Coronary artery (tissue), 2 donors: ENCODE measurements around the gene RDH8.

Experiments
- DNase-seq: peaks from one replicate; pipeline ENCODE4 v3.0.0-alpha.2; 2017; ENCODE audit warnings: low spot score
- H3K27ac ChIP-seq, 2 donors: fragments of 200-600 bp; sonication (generic); one replicate each; pipeline ENCODE4 v1.5.1; 2016 to 2019
- H3K4me3 ChIP-seq: fragments of 200-600 bp; sonication (generic); 2 replicates; pipeline ENCODE4 v1.5.1; 2016; ENCODE audit warnings: mild to moderate bottlenecking, moderate library complexity
- CTCF ChIP-seq: fragments of 200-600 bp; sonication (generic); IDR thresholded peaks from one replicate; pipeline ENCODE4 v1.5.1; 2019; ENCODE audit warnings: antibody characterized with exemption

RDH8 gene

DNA sequence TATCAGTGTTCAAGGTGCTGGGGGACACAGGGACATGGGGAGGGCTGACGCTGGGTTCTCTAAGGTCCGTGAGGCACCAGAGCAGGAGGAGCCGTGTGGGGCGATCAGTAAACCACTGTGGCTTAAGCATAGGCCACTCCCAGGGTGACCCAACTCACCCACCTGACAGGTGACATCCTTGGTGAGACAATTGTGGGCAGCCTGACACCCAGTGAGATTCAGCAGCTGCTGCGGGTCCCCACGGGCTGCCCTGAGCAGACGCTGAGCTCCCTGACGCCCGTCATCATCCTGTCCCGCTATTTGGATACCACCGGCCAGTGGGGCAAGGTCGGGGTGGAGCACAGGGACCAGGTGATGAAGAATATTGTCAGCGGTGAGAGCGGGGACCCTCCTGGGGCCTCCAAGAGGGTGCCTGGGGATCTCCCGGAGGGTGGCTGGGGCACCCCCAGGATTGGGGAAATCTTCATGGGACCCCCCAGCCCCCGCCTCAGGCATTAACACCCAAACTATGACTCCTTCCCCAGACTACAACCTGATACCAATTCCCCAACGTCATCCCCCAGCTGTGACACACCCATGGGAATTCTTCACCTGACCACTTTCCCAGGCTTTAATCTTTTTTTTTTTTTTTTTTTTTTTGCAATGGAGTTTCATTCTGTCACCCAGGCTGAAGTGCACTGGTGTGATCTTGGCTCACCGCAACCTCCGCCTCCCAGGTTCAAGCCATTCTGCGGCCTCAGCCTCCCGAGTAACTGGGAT lies 39.5 kb downstream of the RDH8 start:
- no peak for TF ChIP-seq CTCF
- Histone ChIP-seq H3K4me3 (no peak overlapping the region), H3K27ac (no peak overlapping the region)
- no peak for DNase-seq

DNA sequence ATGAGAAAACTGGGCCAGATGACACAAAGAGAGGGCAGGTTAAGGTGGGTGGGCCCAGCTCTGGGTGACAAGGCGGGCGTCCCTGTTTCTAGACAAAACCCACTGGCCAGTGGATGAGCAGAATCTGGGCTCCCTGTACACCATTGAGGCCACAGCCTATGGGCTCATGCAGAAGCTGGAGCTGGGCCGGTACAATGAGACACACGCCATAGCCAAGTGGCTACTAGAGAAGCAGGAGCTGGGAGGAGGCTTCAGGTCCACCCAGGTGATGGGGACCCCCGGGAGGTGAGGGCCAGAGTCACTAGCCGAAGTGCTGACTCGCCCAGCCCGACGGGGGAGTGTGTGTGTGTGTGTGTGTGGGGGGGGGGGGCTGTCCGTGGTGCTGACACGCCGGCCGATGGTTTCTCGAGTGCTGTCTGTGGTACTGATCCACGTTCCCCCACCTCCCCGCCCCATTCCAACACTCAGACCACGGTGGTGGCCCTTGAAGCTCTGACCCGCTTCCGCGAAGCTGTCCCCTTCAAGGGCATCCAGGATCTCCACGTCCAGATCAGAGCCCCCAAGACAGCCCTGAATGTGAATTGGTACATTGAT lies 48.5 kb downstream of the RDH8 start:
- Histone ChIP-seq H3K27ac (no peak overlapping the region), H3K4me3 (no peak overlapping the region)
- TF ChIP-seq CTCF, result no peak
- DNase-seq, result no peak

DNA sequence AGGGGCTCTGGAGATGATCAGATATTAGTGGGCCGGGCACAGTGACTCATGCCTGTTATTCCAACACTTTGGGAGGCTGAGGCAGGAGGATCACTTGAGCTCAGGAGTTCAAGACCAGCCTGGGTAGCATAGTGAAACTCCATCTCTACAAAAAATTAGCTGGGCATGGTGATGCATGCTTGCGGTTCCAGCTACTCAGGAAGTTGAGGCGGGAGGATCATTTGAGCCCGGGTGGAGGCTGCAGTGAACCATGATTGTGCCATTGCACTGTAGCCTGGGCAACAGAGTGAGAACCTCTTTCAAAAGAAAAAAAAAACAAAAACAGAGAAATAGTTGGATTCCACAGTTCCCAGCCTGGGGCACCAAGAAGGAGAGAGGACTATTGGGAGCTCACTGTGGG lies 54.9 kb downstream of the RDH8 start:
- no peak for DNase-seq
- TF ChIP-seq CTCF, result no peak
- Histone ChIP-seq H3K4me3 (no peak overlapping the region), H3K27ac (no peak overlapping the region)

DNA sequence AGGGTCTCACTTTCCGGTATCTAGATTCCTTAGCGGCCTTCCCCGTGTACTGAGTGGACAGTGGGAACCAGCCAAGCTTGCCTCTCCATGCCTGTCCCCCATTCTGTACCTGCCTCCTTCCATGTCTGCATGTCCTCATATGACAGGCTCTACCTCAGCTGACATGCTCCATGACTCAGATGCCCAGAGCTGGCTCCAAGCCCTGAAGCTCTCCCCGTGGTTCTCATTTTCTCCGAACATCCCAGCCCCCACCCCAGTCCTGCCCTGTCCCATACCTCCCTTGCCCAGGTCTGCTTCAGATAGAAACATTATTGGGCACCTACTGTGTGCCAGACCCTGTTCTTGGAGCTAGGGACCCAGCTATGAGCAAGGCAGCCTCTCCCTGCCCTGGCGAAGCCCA lies 55.8 kb downstream of the RDH8 start:
- no peak for DNase-seq
- Histone ChIP-seq H3K27ac (no peak overlapping the region), H3K4me3 (no peak overlapping the region)
- no peak for TF ChIP-seq CTCF

GRCh38 chr19:10070730-10071446 lies 57.6 kb downstream of the RDH8 start:
- no peak for DNase-seq
- no peak for TF ChIP-seq CTCF
- Histone ChIP-seq H3K27ac (no peak overlapping the region), H3K4me3 (no peak overlapping the region)
